ENCODE data around the gene C1orf56. TPM values are rescaled to one million over a fixed set of nuclear protein-coding genes. Genes with fewer than 3 reads are reported as not detected.
A peak's percentile ranks its signal among the peaks of the same experiment; 100 is the strongest.

The C1orf56 gene
- polyA plus RNA-seq, 1 of the 3 experiments (the other 2 are of a cell fraction): 5.5 TPM

- peak; percentile 52; the same call in 1 of the 2 replicates for TF ChIP-seq MAX (IDR thresholded peaks at IDR 0.05; ENCODE audit: low read depth)
Measured at GRCh38 chr1:151006327-151007052, 41.1 kb upstream of the C1orf56 start, which contains the start of gene MINDY1 (continued).

- H3K4me2 ChIP-seq: peak overlapping the region; percentile 87
- peaks cover 24% of the 10 kb centered on the region; the same call in 1 of the 2 replicates for H3K79me2 ChIP-seq (ENCODE audit: insufficient read depth)
- WGBS (ENCODE audit: low lambda C conversion rate): 41% methylated on average over 4 of the region's 4 CpGs
- H2AFZ ChIP-seq (ENCODE audit: low read depth): peak overlapping the region; percentile 81
- no peak for DNase-seq
- no peaks in the 10 kb centered on the region for H3K9me2 ChIP-seq
- H3K4me3 ChIP-seq (ENCODE audit: low read depth in 2 of 2, low read length in 1 of 2): peak overlapping the region; percentile 24 to 80; a peak in 3 of 4 replicates
- no peak for TF ChIP-seq ELF1 (IDR thresholded peaks at IDR 0.05)
- TF ChIP-seq CHD2 (IDR thresholded peaks at IDR 0.05; ENCODE audit: low read length, partially characterized antibody): no peak
- no peak for TF ChIP-seq JUND (IDR thresholded peaks at IDR 0.05)
- no peak for TF ChIP-seq TCF12 (IDR thresholded peaks at IDR 0.05)
- TF ChIP-seq FOXM1 (IDR thresholded peaks at IDR 0.05; ENCODE audit: low read depth): no peak
- TF ChIP-seq MEF2A (IDR thresholded peaks at IDR 0.05; ENCODE audit: borderline replicate concordance, low read depth): no peak
- no peak for TF ChIP-seq FOSL2 (IDR thresholded peaks at IDR 0.05; ENCODE audit: borderline replicate concordance, low read depth)
- no peak for TF ChIP-seq GABPA (IDR thresholded peaks at IDR 0.05; ENCODE audit: low read depth)
- no peak for TF ChIP-seq NFIC (IDR thresholded peaks at IDR 0.05; ENCODE audit: borderline replicate concordance)
- TF ChIP-seq RCOR1 (IDR thresholded peaks at IDR 0.05; ENCODE audit: low read length): no peak
- TF ChIP-seq FOXJ3 (CRISPR knock-in tag; IDR thresholded peaks at IDR 0.05): no peak
- TF ChIP-seq TEAD4 (IDR thresholded peaks at IDR 0.05; ENCODE audit: borderline replicate concordance, insufficient read depth): no peak
- no peak for TF ChIP-seq RAD21 (IDR thresholded peaks at IDR 0.05; ENCODE audit: low read length)
- TF ChIP-seq MXI1 (IDR thresholded peaks at IDR 0.05; ENCODE audit: low read depth, low read length): no peak
- TF ChIP-seq, protein P1, sequence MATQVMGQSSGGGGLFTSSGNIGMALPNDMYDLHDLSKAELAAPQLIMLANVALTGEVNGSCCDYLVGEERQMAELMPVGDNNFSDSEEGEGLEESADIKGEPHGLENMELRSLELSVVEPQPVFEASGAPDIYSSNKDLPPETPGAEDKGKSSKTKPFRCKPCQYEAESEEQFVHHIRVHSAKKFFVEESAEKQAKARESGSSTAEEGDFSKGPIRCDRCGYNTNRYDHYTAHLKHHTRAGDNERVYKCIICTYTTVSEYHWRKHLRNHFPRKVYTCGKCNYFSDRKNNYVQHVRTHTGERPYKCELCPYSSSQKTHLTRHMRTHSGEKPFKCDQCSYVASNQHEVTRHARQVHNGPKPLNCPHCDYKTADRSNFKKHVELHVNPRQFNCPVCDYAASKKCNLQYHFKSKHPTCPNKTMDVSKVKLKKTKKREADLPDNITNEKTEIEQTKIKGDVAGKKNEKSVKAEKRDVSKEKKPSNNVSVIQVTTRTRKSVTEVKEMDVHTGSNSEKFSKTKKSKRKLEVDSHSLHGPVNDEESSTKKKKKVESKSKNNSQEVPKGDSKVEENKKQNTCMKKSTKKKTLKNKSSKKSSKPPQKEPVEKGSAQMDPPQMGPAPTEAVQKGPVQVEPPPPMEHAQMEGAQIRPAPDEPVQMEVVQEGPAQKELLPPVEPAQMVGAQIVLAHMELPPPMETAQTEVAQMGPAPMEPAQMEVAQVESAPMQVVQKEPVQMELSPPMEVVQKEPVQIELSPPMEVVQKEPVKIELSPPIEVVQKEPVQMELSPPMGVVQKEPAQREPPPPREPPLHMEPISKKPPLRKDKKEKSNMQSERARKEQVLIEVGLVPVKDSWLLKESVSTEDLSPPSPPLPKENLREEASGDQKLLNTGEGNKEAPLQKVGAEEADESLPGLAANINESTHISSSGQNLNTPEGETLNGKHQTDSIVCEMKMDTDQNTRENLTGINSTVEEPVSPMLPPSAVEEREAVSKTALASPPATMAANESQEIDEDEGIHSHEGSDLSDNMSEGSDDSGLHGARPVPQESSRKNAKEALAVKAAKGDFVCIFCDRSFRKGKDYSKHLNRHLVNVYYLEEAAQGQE (IDR thresholded peaks at IDR 0.05; ENCODE audit: low read depth, low read length): no peak
- TF ChIP-seq, protein P2, sequence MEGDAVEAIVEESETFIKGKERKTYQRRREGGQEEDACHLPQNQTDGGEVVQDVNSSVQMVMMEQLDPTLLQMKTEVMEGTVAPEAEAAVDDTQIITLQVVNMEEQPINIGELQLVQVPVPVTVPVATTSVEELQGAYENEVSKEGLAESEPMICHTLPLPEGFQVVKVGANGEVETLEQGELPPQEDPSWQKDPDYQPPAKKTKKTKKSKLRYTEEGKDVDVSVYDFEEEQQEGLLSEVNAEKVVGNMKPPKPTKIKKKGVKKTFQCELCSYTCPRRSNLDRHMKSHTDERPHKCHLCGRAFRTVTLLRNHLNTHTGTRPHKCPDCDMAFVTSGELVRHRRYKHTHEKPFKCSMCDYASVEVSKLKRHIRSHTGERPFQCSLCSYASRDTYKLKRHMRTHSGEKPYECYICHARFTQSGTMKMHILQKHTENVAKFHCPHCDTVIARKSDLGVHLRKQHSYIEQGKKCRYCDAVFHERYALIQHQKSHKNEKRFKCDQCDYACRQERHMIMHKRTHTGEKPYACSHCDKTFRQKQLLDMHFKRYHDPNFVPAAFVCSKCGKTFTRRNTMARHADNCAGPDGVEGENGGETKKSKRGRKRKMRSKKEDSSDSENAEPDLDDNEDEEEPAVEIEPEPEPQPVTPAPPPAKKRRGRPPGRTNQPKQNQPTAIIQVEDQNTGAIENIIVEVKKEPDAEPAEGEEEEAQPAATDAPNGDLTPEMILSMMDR (IDR thresholded peaks at IDR 0.05): no peak
- ChIA-PET POLR2A (no interaction called here), CTCF (interaction anchor here (2.3 to 15.9 kb wide), 3 partner anchors 13 to 28 kb away, joined by 7 to 371 read pairs (median 79); partner anchors contain the start of genes ANXA9 and CERS2)
- H3K36me3 ChIP-seq (replicated peaks in 1 of 2; ENCODE audit: control insufficient read depth in 1 of 2, insufficient read depth in 2 of 2, low read length in 1 of 2): no peaks in the 10 kb centered on the region
- no peaks in the 10 kb centered on the region for H3K9me3 ChIP-seq
- H3K27me3 ChIP-seq (ENCODE audit: insufficient read depth): no peaks in the 10 kb centered on the region
- peak overlapping the region; percentile 79 to 86 for H3K27ac ChIP-seq (ENCODE audit: low read depth in 2 of 2, low read length in 1 of 2)
- H4K20me1 ChIP-seq (ENCODE audit: insufficient read depth): no peaks in the 10 kb centered on the region
- H3K9ac ChIP-seq: peak overlapping the region; percentile 60
- peaks cover 6 to 30% of the 10 kb centered on the region in 2 experiments; a peak in 2 of 4 replicates for H3K4me1 ChIP-seq (ENCODE audit: control insufficient read depth in 1 of 2, insufficient read depth in 2 of 2, low read depth in 1 of 2, low read length in 1 of 2)
- peaks cover 15% of the 10 kb centered on the region for H3F3A ChIP-seq (replicated peaks; ENCODE audit: insufficient read depth)
Measured at GRCh38 chr1:151007853-151008243, 39.7 kb upstream of the C1orf56 start.

Measured in SK-N-SH (cell line).